HepG2 (cell line): ENCODE results near the gene GSK3B. TPM values are rescaled to one million over a fixed set of nuclear protein-coding genes. Genes with fewer than 3 reads are reported as not detected.

Experiments
- ATAC-seq: fragments of 200-7000 bp; cut with Tn5 transposase; 3 replicates; pipeline ENCODE4 v1.9.1; 2020; ENCODE audit warnings: mild to moderate bottlenecking, moderate library complexity
- BruUV-seq: library from RNA; stranded (reverse); fragments of 400-500 nt; replicated peaks from 2 replicates; lab custom pipeline; 2021; lab: Mats Ljungman, UMichigan
- CTCF ChIA-PET: fragments of 300-600 bp; formaldehyde crosslinking; extraction: SDS; loops from one replicate; lab custom pipeline; 2021; ENCODE audit warnings: low total read pairs, inconsistent platforms, low intra/inter-chr PET ratio; lab: Yijun Ruan, JAX
- POLR2A ChIA-PET: fragments of 350-600 bp; sonication (Branson Sonifier 250); formaldehyde crosslinking; loops from one replicate; lab custom pipeline; 2020; ENCODE audit warnings: antibody characterized with exemption, inconsistent platforms; lab: Yijun Ruan, JAX
- DNase-seq: peaks from one replicate; pipeline ENCODE4 v3.0.0-alpha.2; 2015; ENCODE audit warnings: low spot score
- FAIRE-seq: peaks from 3 replicates; lab custom pipeline; 2011; peaks lifted over from hg19 to GRCh38; lab: Jason Lieb, UNC
- H2AFZ ChIP-seq: one replicate; pipeline ENCODE4 v1.6.1; 2011; ENCODE audit warnings: low read length, inconsistent platforms
- H3K27ac ChIP-seq: fragments of 300-600 bp; 3 replicates; pipeline ENCODE4 v1.8.0; 2011; ENCODE audit warnings: mixed run types, mild to moderate bottlenecking, mixed read lengths, low read length, inconsistent platforms; ENCODE audit not compliant: insufficient read depth; ENCODE audit errors: extremely low read length
- H3K27me3 ChIP-seq, 2 experiments: fragments of 200-600 bp in 1 of 2; 2 replicates in 1 of 2; 3 replicates in 1 of 2; pipeline versions ENCODE4 v1.6.0 to v1.8.0; 2011; ENCODE audit warnings: low read length in 2 of 2, mild to moderate bottlenecking in 2 of 2, moderate library complexity in 2 of 2, inconsistent platforms in 1 of 2; ENCODE audit not compliant: insufficient read depth in 2 of 2, control insufficient read depth in 1 of 2
- H3K36me3 ChIP-seq, 2 experiments: fragments of 200-600 bp in 1 of 2; replicated peaks in 1 of 2; 2 replicates in 1 of 2; 3 replicates in 1 of 2; pipeline versions ENCODE4 v1.5.1 to v1.8.0; 2011; ENCODE audit warnings: low read length in 2 of 2, inconsistent platforms in 1 of 2; ENCODE audit not compliant: insufficient read depth in 2 of 2, control insufficient read depth in 1 of 2
- H3K4me1 ChIP-seq: 2 replicates; pipeline ENCODE4 v1.5.1; 2012; ENCODE audit warnings: low read length, inconsistent platforms; ENCODE audit not compliant: insufficient read depth
- H3K4me2 ChIP-seq: 2 replicates; pipeline ENCODE4 v1.6.0; 2011; ENCODE audit warnings: low read depth, low read length, inconsistent platforms
- H3K4me3 ChIP-seq, 3 experiments: fragments of 200-600 bp in 1 of 3; sonication (generic), shearing (Covaris generic) in 1 of 3; replicated peaks in 1 of 3; 2 replicates each; pipeline ENCODE4 v1.5.1; 2011 to 2016; ENCODE audit warnings: low read length in 3 of 3, inconsistent platforms in 2 of 3, low read depth in 2 of 3, mild to moderate bottlenecking in 2 of 3, control low read depth in 1 of 3, mixed read lengths in 1 of 3; ENCODE audit not compliant: insufficient read depth in 1 of 3
- H3K79me2 ChIP-seq: one replicate; pipeline ENCODE4 v1.6.1; 2011; ENCODE audit warnings: low read length, inconsistent platforms; ENCODE audit not compliant: insufficient read depth
- H3K9ac ChIP-seq: 2 replicates; pipeline ENCODE4 v1.6.0; 2011; ENCODE audit warnings: mild to moderate bottlenecking, low read depth, low read length, inconsistent platforms; ENCODE audit not compliant: insufficient read depth
- H3K9me3 ChIP-seq: 2 replicates; pipeline ENCODE4 v1.5.1; 2012; ENCODE audit warnings: mild to moderate bottlenecking, low read length
- H4K20me1 ChIP-seq: 2 replicates; pipeline ENCODE4 v1.6.0; 2011; ENCODE audit warnings: inconsistent platforms, mild to moderate bottlenecking, low read length, moderate library complexity; ENCODE audit not compliant: insufficient read depth
- FLYWCH1 ChIP-seq: sonication (generic); formaldehyde crosslinking; IDR thresholded peaks from 2 replicates; pipeline ENCODE4 v1.8.1; 2023; ENCODE audit warnings: mild to moderate bottlenecking, missing genetic modification reagents
- HOXA7 ChIP-seq: sonication (generic); formaldehyde crosslinking; IDR thresholded peaks from 2 replicates; pipeline ENCODE4 v1.8.1; 2022; ENCODE audit warnings: mild to moderate bottlenecking, missing genetic modification reagents, moderate library complexity
- MAFF ChIP-seq: IDR thresholded peaks from 2 replicates; pipeline ENCODE4 v1.6.1; 2011; ENCODE audit warnings: low read depth, low read length, improper control_type of control experiment
- MAFK ChIP-seq, 2 experiments: IDR thresholded peaks in 1 of 2; conservative IDR thresholded peaks in 1 of 2; 2 replicates each; pipeline ENCODE4 v1.6.1; 2011; ENCODE audit warnings: improper control_type of control experiment in 2 of 2, low read length in 2 of 2
- MXD1 ChIP-seq: sonication (generic); formaldehyde crosslinking; IDR thresholded peaks from 2 replicates; pipeline ENCODE4 v1.4.0; 2020; ENCODE audit warnings: mild to moderate bottlenecking, missing genetic modification reagents
- RERE ChIP-seq: IDR thresholded peaks from 2 replicates; pipeline ENCODE4 v1.6.1; 2016; ENCODE audit warnings: low read depth, missing genetic modification reagents, missing compliant biosample characterization
- ZNF609 ChIP-seq: sonication (generic); formaldehyde crosslinking; IDR thresholded peaks from 2 replicates; pipeline ENCODE4 v1.4.0; 2020; ENCODE audit warnings: mild to moderate bottlenecking, missing genetic modification reagents, borderline replicate concordance
- WGBS: methylation state at CpG from one replicate; pipeline ENCODE4 v1.1.6; 2017; ENCODE audit warnings: low lambda C conversion rate; 5-methylcytosine and 5-hydroxymethylcytosine counted together
- in situ Hi-C: cut with HindIII; loops from 2 replicates; pipeline ENCODE4 v1.10.0; 2017; ENCODE audit warnings: low pct_unique_long_range_greater_than_20kb; ENCODE audit not compliant: extremely low pct_ligation_motif_present
- intact Hi-C: fragments of 100-400 bp; cut with micrococcal nuclease; formaldehyde crosslinking; loops from one replicate; pipeline ENCODE4 v1.10.0; 2022; ENCODE audit not compliant: unreplicated experiment
- polyA plus RNA-seq, 8 experiments: library from polyadenylated mRNA; depleted of rRNA in 3 of 8; stranded (reverse) in 7 of 8; unstranded in 1 of 8; fragments of >200 nt; fragmentation: Illumina TruSeq in 4 of 8; extraction: Trizol in 4 of 8; gene quantifications; 2 replicates each; pipeline versions ENCODE4 v1.2.1 to v1.2.3, GENCODE V29; 2011 to 2016; ENCODE audit warnings: low read depth in 4 of 8, missing spikeins in 1 of 8, mixed read lengths in 1 of 8; ENCODE audit not compliant: insufficient read depth in 1 of 8
- total RNA-seq, 5 experiments: library from RNA; depleted of rRNA; stranded (reverse); fragments of >200 nt; fragmentation: Illumina TruSeq; extraction: Trizol; gene quantifications; 2 replicates each; pipeline ENCODE4 v1.2.3, GENCODE V29; 2016; ENCODE audit warnings: low read depth in 1 of 5

GSK3B gene
- total and polyA plus RNA-seq, 2 of the 13 experiments (the other 11 are each of a cell fraction or from before 2014, with no cell fraction given) = 22.3 to 30.1 TPM

GRCh38 chr3:119902061-119902460, 192.2 kb downstream of the GSK3B start:
- H3K27me3 ChIP-seq = no peaks in the 10 kb centered on the region
- H4K20me1 ChIP-seq = no peaks in the 10 kb centered on the region
- H3K4me2 ChIP-seq = no peak overlapping the region
- intact Hi-C loops = no loop called here
- H3K79me2 ChIP-seq = no peaks in the 10 kb centered on the region
- FAIRE-seq (no peak), DNase-seq (no peak), ATAC-seq (no peak)
- no peaks in the 10 kb centered on the region for H3K9me3 ChIP-seq
- POLR2A ChIA-PET = no interaction called here
- BruUV-seq = no TSS peak
- H3K27ac ChIP-seq = no peak overlapping the region
- peaks cover 0 to 29% of the 10 kb centered on the region in 2 experiments; a peak in 3 of 5 replicates for H3K36me3 ChIP-seq
- in situ Hi-C loops = no loop called here
- 96% methylated on average over 3 of the region's 3 CpGs for WGBS
- no peak overlapping the region for H3K4me3 ChIP-seq
- TF ChIP-seq FLYWCH1 = no peak
- TF ChIP-seq HOXA7 (CRISPR knock-in tag) = no peak
- peak; percentile 75 to 87 for TF ChIP-seq MAFK (conservative IDR thresholded peaks at IDR 0.05 in 1 of 2, IDR thresholded peaks at IDR 0.05 in 1 of 2; ENCODE audit: low read length in 2 of 2)
- peak; percentile 75 for TF ChIP-seq MAFF
- CTCF ChIA-PET = no interaction called here
- H3K4me1 ChIP-seq = no peaks in the 10 kb centered on the region
- no peak overlapping the region for H3K9ac ChIP-seq
- H2AFZ ChIP-seq = no peak overlapping the region

- in situ Hi-C loops (no loop called here), intact Hi-C loops (no loop called here)
- WGBS = 98% methylated on average over 1 of the region's 1 CpG
- Histone ChIP-seq H3K4me3 (no peak overlapping the region), H3K27me3 (no peaks in the 10 kb centered on the region), H4K20me1 (no peaks in the 10 kb centered on the region), H3K9ac (no peak overlapping the region), H3K9me3 (no peaks in the 10 kb centered on the region), H3K36me3 (peaks cover 0 to 29% of the 10 kb centered on the region in 2 experiments; a peak in 2 of 5 replicates), H3K4me1 (no peaks in the 10 kb centered on the region), H2AFZ (no peak overlapping the region), H3K27ac (no peak overlapping the region), H3K79me2 (no peaks in the 10 kb centered on the region), H3K4me2 (no peak overlapping the region)
- no peak for ATAC-seq
- no peak for DNase-seq
- POLR2A ChIA-PET = no interaction called here
- FAIRE-seq = no peak
- CTCF ChIA-PET = no interaction called here
- BruUV-seq = no TSS peak
- no peak for TF ChIP-seq ZNF609
- TF ChIP-seq MAFF = peak; percentile 80
- TF ChIP-seq RERE (CRISPR knock-in tag) = no peak
- TF ChIP-seq MXD1 (CRISPR knock-in tag) = no peak
Observed at GRCh38 chr3:119901148-119901547, 193.1 kb downstream of the GSK3B start.
